Measurements from ENCODE around the gene PSD2. TPM values are rescaled to one million over a fixed set of nuclear protein-coding genes. Genes with fewer than 3 reads are reported as not detected.

Gene PSD2
- polyA plus RNA-seq, 3 donors, result not detected

DNA sequence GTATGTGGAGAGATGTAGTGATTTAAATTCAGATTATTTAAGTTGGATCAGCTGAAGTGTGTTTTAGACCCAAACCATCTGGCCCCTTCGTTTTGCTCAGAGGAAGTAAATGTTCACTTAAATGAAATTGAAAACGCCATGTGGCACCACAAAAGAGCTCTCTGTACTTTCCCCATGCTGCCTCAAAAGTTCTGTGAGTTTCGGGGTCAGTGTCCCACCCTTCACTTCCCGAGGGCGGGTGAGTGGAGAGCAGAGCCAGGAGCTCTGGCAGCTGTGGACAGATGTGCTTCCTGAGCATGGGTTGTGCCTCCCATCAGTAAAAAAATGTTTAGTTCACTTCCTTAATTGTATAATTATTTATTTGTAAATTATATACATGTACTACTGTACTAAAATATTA is 48.4 kb downstream of the PSD2 start:
- peaks cover 34 to 52% (median 36%) of the 10 kb centered on the region in 3 donors for H3K27me3 Mint-ChIP-seq (ENCODE audit: low read depth in 3 of 3)
- H3K36me3 Mint-ChIP-seq, result no peaks in the 10 kb centered on the region
- intact Hi-C loops (cut with micrococcal nuclease), result no loop called here

DNA sequence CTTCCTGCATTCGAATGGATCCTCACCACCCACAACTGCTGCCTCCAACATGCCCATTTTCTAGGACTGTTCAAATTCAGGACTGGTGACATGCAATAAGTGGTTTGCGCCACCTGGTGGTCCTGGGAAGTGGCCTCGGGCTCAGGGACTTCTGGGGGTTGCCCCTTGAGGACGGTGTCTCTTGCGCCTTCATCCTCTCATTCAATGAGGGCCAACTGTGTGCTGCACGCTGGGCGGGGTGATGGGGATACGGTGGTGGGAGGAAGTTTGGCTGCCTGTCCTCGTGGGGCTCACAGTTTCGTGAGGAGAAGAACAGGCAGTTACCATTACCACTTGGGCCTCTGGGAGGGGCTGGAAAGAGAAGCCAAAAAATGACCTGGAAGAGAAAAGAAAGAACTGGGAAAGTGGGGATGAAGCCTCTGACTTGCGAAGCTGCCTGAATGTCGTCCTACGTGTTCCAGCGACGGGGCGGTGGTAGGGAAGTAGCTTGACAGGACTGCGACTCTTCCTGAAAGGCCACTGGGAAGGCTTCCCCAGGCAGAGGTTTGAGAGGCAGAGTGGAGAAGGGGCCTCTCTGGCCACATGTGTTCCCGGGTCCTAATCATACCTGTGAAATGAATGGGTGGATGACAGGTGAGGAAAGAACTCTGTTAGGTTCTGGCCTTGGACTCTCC is 49.0 kb downstream of the PSD2 start:
- Mint-ChIP-seq H3K4me1 (peaks cover 8% of the 10 kb centered on the region), H3K27me3 (ENCODE audit: low read depth in 3 of 3) (peaks cover 40 to 58% (median 41%) of the 10 kb centered on the region in 3 donors), H3K9me3 (peaks cover 0 to 4% (median 1%) of the 10 kb centered on the region in 7 donors), H3K27ac (peak overlapping the region in 1 of 7 donors; percentile 31), H3K4me3 (peak overlapping the region in 1 of 2 donors; percentile 19), H3K36me3 (no peaks in the 10 kb centered on the region)
- H3K9me3 ChIP-seq (replicated peaks in 1 of 2; ENCODE audit: control insufficient read depth in 1 of 2, insufficient read depth in 1 of 2, low read length in 2 of 2), result peaks cover 0 to 11% of the 10 kb centered on the region in 2 donors
- H3K9ac ChIP-seq (ENCODE audit: insufficient read depth, low read length, poor library complexity, severe bottlenecking), result no peak overlapping the region
- no peaks in the 10 kb centered on the region for H4K20me1 ChIP-seq (ENCODE audit: insufficient read depth, low read length)
- TF ChIP-seq, protein P1, sequence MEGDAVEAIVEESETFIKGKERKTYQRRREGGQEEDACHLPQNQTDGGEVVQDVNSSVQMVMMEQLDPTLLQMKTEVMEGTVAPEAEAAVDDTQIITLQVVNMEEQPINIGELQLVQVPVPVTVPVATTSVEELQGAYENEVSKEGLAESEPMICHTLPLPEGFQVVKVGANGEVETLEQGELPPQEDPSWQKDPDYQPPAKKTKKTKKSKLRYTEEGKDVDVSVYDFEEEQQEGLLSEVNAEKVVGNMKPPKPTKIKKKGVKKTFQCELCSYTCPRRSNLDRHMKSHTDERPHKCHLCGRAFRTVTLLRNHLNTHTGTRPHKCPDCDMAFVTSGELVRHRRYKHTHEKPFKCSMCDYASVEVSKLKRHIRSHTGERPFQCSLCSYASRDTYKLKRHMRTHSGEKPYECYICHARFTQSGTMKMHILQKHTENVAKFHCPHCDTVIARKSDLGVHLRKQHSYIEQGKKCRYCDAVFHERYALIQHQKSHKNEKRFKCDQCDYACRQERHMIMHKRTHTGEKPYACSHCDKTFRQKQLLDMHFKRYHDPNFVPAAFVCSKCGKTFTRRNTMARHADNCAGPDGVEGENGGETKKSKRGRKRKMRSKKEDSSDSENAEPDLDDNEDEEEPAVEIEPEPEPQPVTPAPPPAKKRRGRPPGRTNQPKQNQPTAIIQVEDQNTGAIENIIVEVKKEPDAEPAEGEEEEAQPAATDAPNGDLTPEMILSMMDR (IDR thresholded peaks at IDR 0.05), result peak; percentile 62
- H3K27me3 ChIP-seq (ENCODE audit: control insufficient read depth in 2 of 2, insufficient read depth in 2 of 2, low read length in 2 of 2), result peaks cover 24 to 35% of the 10 kb centered on the region in 2 donors
- no peak overlapping the region for H3K27ac ChIP-seq (ENCODE audit: low read depth in 1 of 2, low read length in 2 of 2)
- H3K79me2 ChIP-seq (ENCODE audit: insufficient read depth, low read length), result no peaks in the 10 kb centered on the region
- peaks cover 3 to 7% of the 10 kb centered on the region in 2 donors for H3K4me1 ChIP-seq (ENCODE audit: control insufficient read depth in 1 of 2, insufficient read depth in 2 of 2, low read length in 2 of 2)
- peak; percentile 22 to 50 (median 23) for DNase-seq
- WGBS (ENCODE audit: insufficient coverage), result 69% methylated on average over 12 of the region's 18 CpGs
- H3K4me3 ChIP-seq (replicated peaks in 1 of 3; ENCODE audit: low read depth in 2 of 3, low read length in 3 of 3), result no peak overlapping the region
- intact Hi-C loops (cut with micrococcal nuclease), result no loop called here
- H3K36me3 ChIP-seq (replicated peaks in 1 of 2; ENCODE audit: control insufficient read depth in 1 of 2, insufficient read depth in 2 of 2, low read length in 2 of 2), result no peaks in the 10 kb centered on the region
- H2AFZ ChIP-seq (ENCODE audit: insufficient read depth, low read depth, low read length, poor library complexity, severe bottlenecking), result no peak overlapping the region
- H3K4me2 ChIP-seq (replicated peaks; ENCODE audit: extremely low read depth, low read length, poor library complexity, severe bottlenecking), result no peak overlapping the region

More for the DNA sequence above, 48.4 kb downstream of the PSD2 start:
- Histone ChIP-seq H3K27ac (ENCODE audit: low read depth in 1 of 2, low read length in 2 of 2) (no peak overlapping the region), H3K9me3 (replicated peaks in 1 of 2; ENCODE audit: control insufficient read depth in 1 of 2, insufficient read depth in 1 of 2, low read length in 2 of 2) (peaks cover 0 to 11% of the 10 kb centered on the region in 2 donors), H3K4me2 (replicated peaks; ENCODE audit: extremely low read depth, low read length, poor library complexity, severe bottlenecking) (no peak overlapping the region), H2AFZ (ENCODE audit: insufficient read depth, low read depth, low read length, poor library complexity, severe bottlenecking) (no peak overlapping the region), H3K4me1 (ENCODE audit: control insufficient read depth in 1 of 2, insufficient read depth in 2 of 2, low read length in 2 of 2) (peaks cover 3 to 7% of the 10 kb centered on the region in 2 donors), H4K20me1 (ENCODE audit: insufficient read depth, low read length) (no peaks in the 10 kb centered on the region), H3K4me3 (replicated peaks in 1 of 3; ENCODE audit: low read depth in 2 of 3, low read length in 3 of 3) (no peak overlapping the region), H3K9ac (ENCODE audit: insufficient read depth, low read length, poor library complexity, severe bottlenecking) (no peak overlapping the region), H3K27me3 (ENCODE audit: control insufficient read depth in 2 of 2, insufficient read depth in 2 of 2, low read length in 2 of 2) (peaks cover 22 to 28% of the 10 kb centered on the region in 2 donors), H3K79me2 (ENCODE audit: insufficient read depth, low read length) (no peaks in the 10 kb centered on the region), H3K36me3 (replicated peaks in 1 of 2; ENCODE audit: control insufficient read depth in 1 of 2, insufficient read depth in 2 of 2, low read length in 2 of 2) (no peaks in the 10 kb centered on the region)
- Mint-ChIP-seq H3K27ac (no peak overlapping the region), H3K4me3 (no peak overlapping the region), H3K4me1 (peaks cover 7% of the 10 kb centered on the region), H3K9me3 (peaks cover 0 to 4% (median 1%) of the 10 kb centered on the region in 7 donors)
- DNase-seq, result no peak
- TF ChIP-seq, protein P1 (IDR thresholded peaks at IDR 0.05), result no peak
- WGBS (ENCODE audit: insufficient coverage), result 18% methylated on average over 3 of the region's 5 CpGs
